ENCODE measurements around the gene CCR8.
"Not testable (repeated sequence)": the region's sequence is repeated elsewhere in the genome, so short reads cannot be mapped to it uniquely, and the experiment has no call there.

- TF ChIP-seq CTCF (IDR thresholded peaks at IDR 0.05; ENCODE audit: borderline replicate concordance, extremely low read depth, low read length, poor library complexity, severe bottlenecking); EZH2 (IDR thresholded peaks at IDR 0.05; ENCODE audit: borderline replicate concordance, low read depth, low read length, severe bottlenecking): not testable (repeated sequence)
Observed at GRCh38 chr3:39370450-39370849, 40.9 kb downstream of the CCR8 start.
